Measurements from ENCODE around the gene RRP8.

RRP8 gene

DNA sequence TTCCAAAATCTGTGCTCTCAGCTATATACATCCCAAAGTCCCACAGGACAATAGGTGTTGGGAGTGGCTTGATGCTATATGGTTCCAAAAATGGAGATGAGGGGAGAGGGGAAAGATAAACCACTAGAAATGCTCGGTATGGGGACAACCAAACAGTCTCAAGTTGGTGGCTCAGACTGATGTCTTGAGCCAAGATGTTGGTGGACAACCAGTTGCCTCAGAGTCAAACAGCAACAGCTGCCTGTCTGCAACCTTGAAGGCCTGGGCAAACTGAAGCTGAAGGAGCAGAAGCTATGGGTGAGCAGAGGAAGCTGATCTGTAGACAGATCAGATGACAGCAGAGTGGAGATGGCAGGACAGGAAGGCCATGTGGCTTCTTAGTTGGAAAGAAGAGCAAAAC, 4.0 kb downstream of the RRP8 start:
- Histone ChIP-seq H3K14ac (ENCODE audit: low read length) (no peak overlapping the region), H3K9me3 (replicated peaks in 1 of 2; ENCODE audit: control insufficient read depth in 2 of 2, insufficient read depth in 1 of 2, low read depth in 1 of 2, low read length in 2 of 2) (no peaks in the 10 kb centered on the region)

GRCh38 chr11:6598555-6598954, 4.9 kb downstream of the RRP8 start:
- H3K9me3 ChIP-seq (replicated peaks in 1 of 2; ENCODE audit: control insufficient read depth in 2 of 2, insufficient read depth in 1 of 2, low read depth in 1 of 2, low read length in 2 of 2): no peaks in the 10 kb centered on the region
- no peak for DNase-seq (ENCODE audit: low spot score)

More for the DNA sequence above, 4.0 kb downstream of the RRP8 start:
- no peak overlapping the region for H4K8ac ChIP-seq (ENCODE audit: low read depth, low read length)
- H3K27me3 ChIP-seq (ENCODE audit: control insufficient read depth in 3 of 3, insufficient read depth in 3 of 3, low read depth in 1 of 3, low read length in 3 of 3): no peaks in the 10 kb centered on the region
- H3K79me1 ChIP-seq (ENCODE audit: low read depth, low read length): peaks cover 10% of the 10 kb centered on the region
- H2BK5ac ChIP-seq (ENCODE audit: low read length): no peak overlapping the region
- DNase-seq (ENCODE audit: low spot score): no peak
- H3K4me1 ChIP-seq (ENCODE audit: control insufficient read depth in 2 of 2, insufficient read depth in 1 of 2, low read depth in 1 of 2, low read length in 2 of 2): peaks cover 5 to 7% of the 10 kb centered on the region in 2 donors
- H4K91ac ChIP-seq (ENCODE audit: low read depth, low read length, poor library complexity): no peak overlapping the region
- H2BK12ac ChIP-seq (ENCODE audit: low read length): no peak overlapping the region
- no peak overlapping the region for H3K4ac ChIP-seq (ENCODE audit: low read length)
- H3K27ac ChIP-seq (replicated peaks; ENCODE audit: low read length): no peak overlapping the region
- no peak overlapping the region for H3K23ac ChIP-seq (ENCODE audit: low read depth, low read length, poor library complexity)
- H2BK120ac ChIP-seq (ENCODE audit: low read depth, low read length): no peak overlapping the region
- H3K9ac ChIP-seq (ENCODE audit: low read depth, low read length, poor library complexity): no peak overlapping the region
- H3K18ac ChIP-seq (ENCODE audit: low read length): no peak overlapping the region
- H3K4me2 ChIP-seq (ENCODE audit: insufficient read depth, low read length, poor library complexity, severe bottlenecking): no peak overlapping the region
- H2BK15ac ChIP-seq (ENCODE audit: low read length): no peak overlapping the region
- H3K36me3 ChIP-seq (replicated peaks in 1 of 2; ENCODE audit: control insufficient read depth in 2 of 2, insufficient read depth in 2 of 2, low read length in 2 of 2): peaks cover 31 to 72% of the 10 kb centered on the region in 2 donors
- H2AK5ac ChIP-seq (ENCODE audit: low read depth, low read length): no peak overlapping the region
- H3K4me3 ChIP-seq (ENCODE audit: low read length in 2 of 2): no peak overlapping the region
- no peak overlapping the region for H2AFZ ChIP-seq (ENCODE audit: low read length)
- WGBS, 2 donors (ENCODE audit: extremely low coverage in 2 of 2, insufficient read length in 2 of 2, insufficient replicate concordance in 1 of 2): no CpG with 5 or more reads among the region's 1 CpG

GRCh38 chr11:6596239-6596877, 7.1 kb downstream of the RRP8 start:
- no peak overlapping the region for H2AFZ ChIP-seq (ENCODE audit: low read length)
- WGBS, 2 donors (ENCODE audit: extremely low coverage in 2 of 2, insufficient read length in 2 of 2, insufficient replicate concordance in 1 of 2): no CpG with 5 or more reads among the region's 5 CpGs
- H3K4me1 ChIP-seq (ENCODE audit: control insufficient read depth in 2 of 2, insufficient read depth in 1 of 2, low read depth in 1 of 2, low read length in 2 of 2): no peaks in the 10 kb centered on the region
- no peak overlapping the region for H2BK5ac ChIP-seq (ENCODE audit: low read length)
- H3K4ac ChIP-seq (ENCODE audit: low read length): no peak overlapping the region
- H4K91ac ChIP-seq (ENCODE audit: low read depth, low read length, poor library complexity): no peak overlapping the region
- peaks cover 29 to 95% of the 10 kb centered on the region in 2 donors for H3K36me3 ChIP-seq (replicated peaks in 1 of 2; ENCODE audit: control insufficient read depth in 2 of 2, insufficient read depth in 2 of 2, low read length in 2 of 2)
- no peak overlapping the region for H3K4me3 ChIP-seq (ENCODE audit: low read length in 2 of 2)
- no peak overlapping the region for H3K9ac ChIP-seq (ENCODE audit: low read depth, low read length, poor library complexity)
- no peak overlapping the region for H4K8ac ChIP-seq (ENCODE audit: low read depth, low read length)
- H2AK5ac ChIP-seq (ENCODE audit: low read depth, low read length): no peak overlapping the region
- no peaks in the 10 kb centered on the region for H3K9me3 ChIP-seq (replicated peaks in 1 of 2; ENCODE audit: control insufficient read depth in 2 of 2, insufficient read depth in 1 of 2, low read depth in 1 of 2, low read length in 2 of 2)
- no peak overlapping the region for H3K27ac ChIP-seq (replicated peaks; ENCODE audit: low read length)
- H3K4me2 ChIP-seq (ENCODE audit: insufficient read depth, low read length, poor library complexity, severe bottlenecking): no peak overlapping the region
- H2BK12ac ChIP-seq (ENCODE audit: low read length): no peak overlapping the region
- H2BK120ac ChIP-seq (ENCODE audit: low read depth, low read length): no peak overlapping the region
- no peak overlapping the region for H3K14ac ChIP-seq (ENCODE audit: low read length)
- H3K18ac ChIP-seq (ENCODE audit: low read length): no peak overlapping the region
- H2BK15ac ChIP-seq (ENCODE audit: low read length): no peak overlapping the region
- no peak overlapping the region for H3K23ac ChIP-seq (ENCODE audit: low read depth, low read length, poor library complexity)
- no peak for DNase-seq (ENCODE audit: low spot score)
- peaks cover 2% of the 10 kb centered on the region for H3K79me1 ChIP-seq (ENCODE audit: low read depth, low read length)
- no peaks in the 10 kb centered on the region for H3K27me3 ChIP-seq (ENCODE audit: control insufficient read depth in 3 of 3, insufficient read depth in 3 of 3, low read depth in 1 of 3, low read length in 3 of 3)

More at GRCh38 chr11:6598555-6598954, 4.9 kb downstream of the RRP8 start:
- no peaks in the 10 kb centered on the region for H3K27me3 ChIP-seq (ENCODE audit: control insufficient read depth in 3 of 3, insufficient read depth in 3 of 3, low read depth in 1 of 3, low read length in 3 of 3)
- no peak overlapping the region for H4K8ac ChIP-seq (ENCODE audit: low read depth, low read length)
- H3K18ac ChIP-seq (ENCODE audit: low read length): no peak overlapping the region
- H3K14ac ChIP-seq (ENCODE audit: low read length): no peak overlapping the region
- no peak overlapping the region for H2AFZ ChIP-seq (ENCODE audit: low read length)
- WGBS, 2 donors (ENCODE audit: extremely low coverage in 2 of 2, insufficient read length in 2 of 2, insufficient replicate concordance in 1 of 2): no CpG with 5 or more reads among the region's 3 CpGs
- H3K27ac ChIP-seq (replicated peaks; ENCODE audit: low read length): no peak overlapping the region
- H3K23ac ChIP-seq (ENCODE audit: low read depth, low read length, poor library complexity): no peak overlapping the region
- H2BK120ac ChIP-seq (ENCODE audit: low read depth, low read length): no peak overlapping the region
- H3K4ac ChIP-seq (ENCODE audit: low read length): no peak overlapping the region
- peaks cover 4% of the 10 kb centered on the region for H3K79me1 ChIP-seq (ENCODE audit: low read depth, low read length)
- H3K4me2 ChIP-seq (ENCODE audit: insufficient read depth, low read length, poor library complexity, severe bottlenecking): no peak overlapping the region
- H3K4me1 ChIP-seq (ENCODE audit: control insufficient read depth in 2 of 2, insufficient read depth in 1 of 2, low read depth in 1 of 2, low read length in 2 of 2): peaks cover 5 to 7% of the 10 kb centered on the region in 2 donors
- peaks cover 33 to 80% of the 10 kb centered on the region in 2 donors for H3K36me3 ChIP-seq (replicated peaks in 1 of 2; ENCODE audit: control insufficient read depth in 2 of 2, insufficient read depth in 2 of 2, low read length in 2 of 2)
- H2BK12ac ChIP-seq (ENCODE audit: low read length): no peak overlapping the region
- H3K4me3 ChIP-seq (ENCODE audit: low read length in 2 of 2): no peak overlapping the region
- no peak overlapping the region for H2AK5ac ChIP-seq (ENCODE audit: low read depth, low read length)
- H2BK5ac ChIP-seq (ENCODE audit: low read length): no peak overlapping the region
- no peak overlapping the region for H4K91ac ChIP-seq (ENCODE audit: low read depth, low read length, poor library complexity)
- no peak overlapping the region for H2BK15ac ChIP-seq (ENCODE audit: low read length)
- H3K9ac ChIP-seq (ENCODE audit: low read depth, low read length, poor library complexity): no peak overlapping the region

GRCh38 chr11:6594142-6594768, 9.2 kb downstream of the RRP8 start:
- Histone ChIP-seq H3K9ac (ENCODE audit: low read depth, low read length, poor library complexity) (no peak overlapping the region), H3K9me3 (replicated peaks in 1 of 2; ENCODE audit: control insufficient read depth in 2 of 2, insufficient read depth in 1 of 2, low read depth in 1 of 2, low read length in 2 of 2) (no peaks in the 10 kb centered on the region), H2AK5ac (ENCODE audit: low read depth, low read length) (no peak overlapping the region), H3K23ac (ENCODE audit: low read depth, low read length, poor library complexity) (no peak overlapping the region), H3K14ac (ENCODE audit: low read length) (no peak overlapping the region), H2BK120ac (ENCODE audit: low read depth, low read length) (no peak overlapping the region), H2BK5ac (ENCODE audit: low read length) (no peak overlapping the region), H2BK12ac (ENCODE audit: low read length) (no peak overlapping the region), H3K79me1 (ENCODE audit: low read depth, low read length) (no peaks in the 10 kb centered on the region), H3K4me3 (ENCODE audit: low read length in 2 of 2) (no peak overlapping the region), H3K27me3 (ENCODE audit: control insufficient read depth in 3 of 3, insufficient read depth in 3 of 3, low read depth in 1 of 3, low read length in 3 of 3) (no peaks in the 10 kb centered on the region), H3K18ac (ENCODE audit: low read length) (no peak overlapping the region), H2BK15ac (ENCODE audit: low read length) (no peak overlapping the region), H3K4me2 (ENCODE audit: insufficient read depth, low read length, poor library complexity, severe bottlenecking) (peak overlapping the region; percentile 3), H4K91ac (ENCODE audit: low read depth, low read length, poor library complexity) (no peak overlapping the region), H3K36me3 (replicated peaks in 1 of 2; ENCODE audit: control insufficient read depth in 2 of 2, insufficient read depth in 2 of 2, low read length in 2 of 2) (peaks cover 12 to 81% of the 10 kb centered on the region in 2 donors), H3K27ac (replicated peaks; ENCODE audit: low read length) (no peak overlapping the region), H2AFZ (ENCODE audit: low read length) (no peak overlapping the region), H3K4ac (ENCODE audit: low read length) (no peak overlapping the region), H4K8ac (ENCODE audit: low read depth, low read length) (no peak overlapping the region), H3K4me1 (ENCODE audit: control insufficient read depth in 2 of 2, insufficient read depth in 1 of 2, low read depth in 1 of 2, low read length in 2 of 2) (no peaks in the 10 kb centered on the region)
- no peak for DNase-seq (ENCODE audit: low spot score)
- no CpG with 5 or more reads among the region's 3 CpGs for WGBS, 2 donors (ENCODE audit: extremely low coverage in 2 of 2, insufficient read length in 2 of 2, insufficient replicate concordance in 1 of 2)

Data from neuronal stem cell (in vitro differentiated cells).